H1 (cell line): ENCODE measurements around the gene GALNT1. TPM values are rescaled to one million over a fixed set of nuclear protein-coding genes. Genes with fewer than 3 reads are reported as not detected.

Experiments used
- CEBPB ChIP-seq: IDR thresholded peaks from 2 replicates; pipeline ENCODE4 v1.6.1; 2012; ENCODE audit warnings: low read depth, low read length
- RNF2 ChIP-seq: fragments of 200-900, 300-1000 bp; sonication (generic); IDR thresholded peaks from 2 replicates; pipeline ENCODE4 v1.7.1; 2016; ENCODE audit warnings: borderline replicate concordance, low read depth, mild to moderate bottlenecking, antibody characterized with exemption, low read length; ENCODE audit not compliant: poor library complexity, severe bottlenecking; ENCODE audit errors: missing control alignments
- polyA plus RNA-seq, 7 experiments: library from polyadenylated mRNA; depleted of rRNA in 3 of 7; stranded (reverse) in 5 of 7; unstranded in 2 of 7; fragments of >200 nt in 5 of 7; fragments of 200-250 nt in 2 of 7; gene quantifications; 1 replicate in 5 of 7; 2 replicates in 1 of 7; 4 replicates in 1 of 7; pipeline versions ENCODE4 v1.2.1 to v1.2.3, GENCODE V29; 2011 to 2013; ENCODE audit warnings: missing spikeins in 2 of 7, mixed read lengths in 2 of 7
- total RNA-seq: library from RNA; stranded (reverse); fragmentation: NEBNext Ultra II Directional; extraction: Animal tissue kit (Norgen Biotek cat#: 25700); gene quantifications from 2 replicates; pipeline ENCODE4 v1.2.1, GENCODE V29; 2021

The GALNT1 gene
- total and polyA plus RNA-seq, 2 of the 8 experiments (the other 6 are each of a cell fraction or from before 2014, with no cell fraction given), result 22.4 to 101 TPM

- TF ChIP-seq RNF2 (no peak), CEBPB (no peak)
- TF ChIP-seq, all 59 proteins: peak for 0
These were observed 32.0 kb upstream of the GALNT1 start (continued) for GRCh38 chr18:35549564-35549963.
